ENCODE measurements around the gene TMEM203.

- TF ChIP-seq CTCF (IDR thresholded peaks at IDR 0.05) (no peak), POLR2A (IDR thresholded peaks at IDR 0.05) (no peak), POLR2AphosphoS5 (IDR thresholded peaks at IDR 0.05) (no peak)
Measured at GRCh38 chr9:137202966-137203365, 2.5 kb downstream of the TMEM203 start.
